K562 (cell line): ENCODE results near the gene CPED1. TPM values are rescaled to one million over a fixed set of nuclear protein-coding genes. Genes with fewer than 3 reads are reported as not detected.

Experiments used
- CSDE1 ChIP-seq, 2 experiments: fragments of 450-650 bp; IDR thresholded peaks; 2 replicates each; pipeline ENCODE4 v1.6.1; 2016; ENCODE audit warnings: mild to moderate bottlenecking in 1 of 2
- DDX20 ChIP-seq: fragments of 450-650 bp; IDR thresholded peaks from 2 replicates; pipeline ENCODE4 v1.6.1; 2016; ENCODE audit warnings: missing genetic modification characterization, low read depth, mild to moderate bottlenecking, missing compliant biosample characterization, moderate library complexity
- HDAC1 ChIP-seq, 2 experiments: fragments of 450-650 bp; IDR thresholded peaks; 2 replicates each; pipeline ENCODE4 v1.6.1; 2016 to 2017; ENCODE audit warnings: inconsistent platforms in 1 of 2, mild to moderate bottlenecking in 1 of 2, moderate library complexity in 1 of 2
- NFIC ChIP-seq: fragments of 450-650 bp; IDR thresholded peaks from 2 replicates; pipeline ENCODE4 v1.6.1; 2017; ENCODE audit warnings: mild to moderate bottlenecking, inconsistent platforms
- SMAD4 ChIP-seq: fragments of 250-450 bp; sonication (Bioruptor Pico); conservative IDR thresholded peaks from 2 replicates; pipeline ENCODE4 v1.8.0; 2021; ENCODE audit warnings: inconsistent platforms, mild to moderate bottlenecking, moderate library complexity
- TAF9B ChIP-seq: fragments of 450-650 bp; IDR thresholded peaks from 2 replicates; pipeline ENCODE4 v1.6.1; 2018; ENCODE audit warnings: mild to moderate bottlenecking; ENCODE audit not compliant: partially characterized antibody
- ZNF583 ChIP-seq: fragments of 250-450 bp; sonication (Bioruptor Pico); IDR thresholded peaks from 2 replicates; pipeline ENCODE4 v1.4.0; 2020
- polyA plus RNA-seq, 8 experiments: library from polyadenylated mRNA; depleted of rRNA in 4 of 8; stranded (reverse) in 5 of 8; unstranded in 3 of 8; fragments of >200 nt; fragmentation: Nextera tagmentation in 2 of 8; fragmentation: Illumina TruSeq in 1 of 8; extraction: Ambion mirVana in 2 of 8; extraction: Trizol in 1 of 8; gene quantifications; 2 replicates each; pipeline versions ENCODE4 v1.2.1 to v1.2.3, GENCODE V29; 2011 to 2014; ENCODE audit warnings: inconsistent platforms in 1 of 8, missing spikeins in 1 of 8
- total RNA-seq, 7 experiments: library from RNA; depleted of rRNA in 6 of 7; stranded (reverse); fragments of >200 nt in 6 of 7; fragmentation: Illumina TruSeq in 2 of 7; extraction: Trizol in 2 of 7; gene quantifications; 2 replicates each; pipeline versions ENCODE4 v1.2.1 to v1.2.3, GENCODE V29; 2011 to 2021; ENCODE audit warnings: low replicate concordance in 1 of 7
- TF ChIP-seq, protein P1 (sequence below): fragments of 450-650 bp; IDR thresholded peaks from 2 replicates; pipeline ENCODE4 v1.6.1; 2016; ENCODE audit warnings: mild to moderate bottlenecking
- TF ChIP-seq, protein P2 (sequence below), 2 experiments: fragments of 450-650 bp; IDR thresholded peaks; 2 replicates each; pipeline ENCODE4 v1.6.1; 2016

Gene CPED1
- total and polyA plus RNA-seq, 9 of the 15 experiments (the other 6 are each of a cell fraction or from before 2014, with no cell fraction given), result 195 to 393 (median 290) TPM

DNA sequence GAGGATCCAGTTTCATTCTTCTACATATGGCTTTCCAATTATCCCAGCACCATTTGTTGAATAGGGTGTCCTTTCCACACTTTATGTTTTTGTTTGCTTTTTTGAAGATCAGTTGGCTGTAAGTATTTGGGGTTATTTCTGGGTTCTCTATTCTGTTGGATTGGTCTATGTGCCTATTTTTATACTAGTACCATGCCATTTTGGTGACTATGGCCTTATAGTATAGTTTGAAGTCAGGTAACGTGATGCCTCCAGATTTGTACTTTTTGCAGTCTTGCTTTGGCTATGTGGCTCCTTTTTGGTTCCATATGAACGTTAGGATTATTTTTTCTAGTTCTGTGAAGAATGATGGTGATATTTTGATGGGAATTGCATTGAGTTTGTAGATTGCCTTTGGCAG lies 48.8 kb downstream of the CPED1 start (continued):
- TF ChIP-seq ZNF583, result peak; percentile 30; the same call in 1 of the 2 replicates
- TF ChIP-seq HDAC1 (IDR thresholded peaks at IDR 0.05), result peak in 1 of 2 experiments; percentile 9; a peak in 1 of 4 replicates
- TF ChIP-seq, protein P1, sequence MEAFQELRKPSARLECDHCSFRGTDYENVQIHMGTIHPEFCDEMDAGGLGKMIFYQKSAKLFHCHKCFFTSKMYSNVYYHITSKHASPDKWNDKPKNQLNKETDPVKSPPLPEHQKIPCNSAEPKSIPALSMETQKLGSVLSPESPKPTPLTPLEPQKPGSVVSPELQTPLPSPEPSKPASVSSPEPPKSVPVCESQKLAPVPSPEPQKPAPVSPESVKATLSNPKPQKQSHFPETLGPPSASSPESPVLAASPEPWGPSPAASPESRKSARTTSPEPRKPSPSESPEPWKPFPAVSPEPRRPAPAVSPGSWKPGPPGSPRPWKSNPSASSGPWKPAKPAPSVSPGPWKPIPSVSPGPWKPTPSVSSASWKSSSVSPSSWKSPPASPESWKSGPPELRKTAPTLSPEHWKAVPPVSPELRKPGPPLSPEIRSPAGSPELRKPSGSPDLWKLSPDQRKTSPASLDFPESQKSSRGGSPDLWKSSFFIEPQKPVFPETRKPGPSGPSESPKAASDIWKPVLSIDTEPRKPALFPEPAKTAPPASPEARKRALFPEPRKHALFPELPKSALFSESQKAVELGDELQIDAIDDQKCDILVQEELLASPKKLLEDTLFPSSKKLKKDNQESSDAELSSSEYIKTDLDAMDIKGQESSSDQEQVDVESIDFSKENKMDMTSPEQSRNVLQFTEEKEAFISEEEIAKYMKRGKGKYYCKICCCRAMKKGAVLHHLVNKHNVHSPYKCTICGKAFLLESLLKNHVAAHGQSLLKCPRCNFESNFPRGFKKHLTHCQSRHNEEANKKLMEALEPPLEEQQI, result peak; percentile 47; the same call in 1 of the 2 replicates
- 0 out of 2 replicates have a peak, but pooled peaks have one; percentile 9 for TF ChIP-seq SMAD4 (CRISPR knock-in tag)
- TF ChIP-seq, protein P2, sequence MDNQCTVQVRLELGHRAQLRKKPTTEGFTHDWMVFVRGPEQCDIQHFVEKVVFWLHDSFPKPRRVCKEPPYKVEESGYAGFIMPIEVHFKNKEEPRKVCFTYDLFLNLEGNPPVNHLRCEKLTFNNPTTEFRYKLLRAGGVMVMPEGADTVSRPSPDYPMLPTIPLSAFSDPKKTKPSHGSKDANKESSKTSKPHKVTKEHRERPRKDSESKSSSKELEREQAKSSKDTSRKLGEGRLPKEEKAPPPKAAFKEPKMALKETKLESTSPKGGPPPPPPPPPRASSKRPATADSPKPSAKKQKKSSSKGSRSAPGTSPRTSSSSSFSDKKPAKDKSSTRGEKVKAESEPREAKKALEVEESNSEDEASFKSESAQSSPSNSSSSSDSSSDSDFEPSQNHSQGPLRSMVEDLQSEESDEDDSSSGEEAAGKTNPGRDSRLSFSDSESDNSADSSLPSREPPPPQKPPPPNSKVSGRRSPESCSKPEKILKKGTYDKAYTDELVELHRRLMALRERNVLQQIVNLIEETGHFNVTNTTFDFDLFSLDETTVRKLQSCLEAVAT (IDR thresholded peaks at IDR 0.05), result 0 out of 4 replicates have a peak, but pooled peaks of 1 of the 2 experiments have one; percentile 13
- TF ChIP-seq NFIC, result 0 out of 2 replicates have a peak, but pooled peaks have one; percentile 5
- peak in 1 of 2 experiments; percentile 20; a peak in 1 of 4 replicates for TF ChIP-seq CSDE1 (IDR thresholded peaks at IDR 0.05)
- TF ChIP-seq DDX20, result 0 out of 2 replicates have a peak, but pooled peaks have one; percentile 28
- TF ChIP-seq TAF9B, result peak; percentile 35
- TF ChIP-seq, all 486 proteins: peak for 23; not testable (repeated sequence) for 463
